HepG2 (cell line): ENCODE measurements around the gene C2orf78. TPM values are rescaled to one million over a fixed set of nuclear protein-coding genes. Genes with fewer than 3 reads are reported as not detected.
A peak's percentile ranks its signal among the peaks of the same experiment; 100 is the strongest.

Experiments
- ATAD3A ChIP-seq: sonication (generic); formaldehyde crosslinking; IDR thresholded peaks from 2 replicates; pipeline ENCODE4 v1.4.0; 2020; ENCODE audit warnings: missing genetic modification reagents
- CBX2 ChIP-seq, 2 experiments: fragments of 200-600 bp in 1 of 2; sonication (generic); formaldehyde crosslinking in 1 of 2; IDR thresholded peaks; 2 replicates each; pipeline versions ENCODE4 v1.7.0 to v1.8.1; 2018 to 2022; ENCODE audit warnings: low read depth in 2 of 2, low read length in 1 of 2, mild to moderate bottlenecking in 1 of 2, missing genetic modification reagents in 1 of 2
- CCDC6 ChIP-seq: sonication (generic); formaldehyde crosslinking; IDR thresholded peaks from 2 replicates; pipeline ENCODE4 v1.8.1; 2022; ENCODE audit warnings: mild to moderate bottlenecking, missing genetic modification reagents, moderate library complexity
- FOXO1 ChIP-seq: sonication (generic); formaldehyde crosslinking; IDR thresholded peaks from 2 replicates; pipeline ENCODE4 v1.4.0; 2020; ENCODE audit warnings: missing genetic modification reagents
- KDM3A ChIP-seq: IDR thresholded peaks from 2 replicates; pipeline ENCODE4 v1.6.1; 2018; ENCODE audit warnings: low read depth, missing compliant biosample characterization
- PCBP1 ChIP-seq: fragments of 200-400 bp; formaldehyde crosslinking; IDR thresholded peaks from 2 replicates; pipeline ENCODE4 v1.6.1; 2017; ENCODE audit warnings: mild to moderate bottlenecking, low read depth, low read length, borderline replicate concordance
- SATB2 ChIP-seq: sonication (generic); formaldehyde crosslinking; IDR thresholded peaks from 2 replicates; pipeline ENCODE4 v1.5.0; 2020; ENCODE audit warnings: missing genetic modification reagents
- SRSF4 ChIP-seq: fragments of 200-400 bp; formaldehyde crosslinking; IDR thresholded peaks from one replicate; pipeline ENCODE4 v1.6.1; 2018; ENCODE audit warnings: mild to moderate bottlenecking, low read depth, low read length, moderate library complexity; ENCODE audit not compliant: poor library complexity, severe bottlenecking
- XBP1 ChIP-seq: sonication (generic); formaldehyde crosslinking; IDR thresholded peaks from 2 replicates; pipeline ENCODE4 v1.5.0; 2020; ENCODE audit warnings: missing genetic modification reagents
- ZNF383 ChIP-seq: sonication (generic); formaldehyde crosslinking; IDR thresholded peaks from 2 replicates; pipeline ENCODE4 v1.4.0; 2020; ENCODE audit warnings: missing genetic modification reagents, mild to moderate bottlenecking, borderline replicate concordance
- ZNF614 ChIP-seq: IDR thresholded peaks from 2 replicates; pipeline ENCODE4 v1.6.1; 2018; ENCODE audit warnings: missing biosample characterization, missing genetic modification reagents, inconsistent platforms, borderline replicate concordance
- ZNF644 ChIP-seq: IDR thresholded peaks from 2 replicates; pipeline ENCODE4 v1.6.1; 2016; ENCODE audit warnings: low read depth
- ZSCAN12 ChIP-seq: sonication (generic); formaldehyde crosslinking; IDR thresholded peaks from 2 replicates; pipeline ENCODE4 v1.9.0; 2021; ENCODE audit warnings: mild to moderate bottlenecking, missing genetic modification reagents
- polyA plus RNA-seq, 8 experiments: library from polyadenylated mRNA; depleted of rRNA in 3 of 8; stranded (reverse) in 7 of 8; unstranded in 1 of 8; fragments of >200 nt; fragmentation: Illumina TruSeq in 4 of 8; extraction: Trizol in 4 of 8; gene quantifications; 2 replicates each; pipeline versions ENCODE4 v1.2.1 to v1.2.3, GENCODE V29; 2011 to 2016; ENCODE audit warnings: low read depth in 4 of 8, missing spikeins in 1 of 8, mixed read lengths in 1 of 8; ENCODE audit not compliant: insufficient read depth in 1 of 8
- total RNA-seq, 5 experiments: library from RNA; depleted of rRNA; stranded (reverse); fragments of >200 nt; fragmentation: Illumina TruSeq; extraction: Trizol; gene quantifications; 2 replicates each; pipeline ENCODE4 v1.2.3, GENCODE V29; 2016; ENCODE audit warnings: low read depth in 1 of 5
- TF ChIP-seq, protein P1 (sequence below): IDR thresholded peaks from 2 replicates; pipeline ENCODE4 v1.4.0; 2020; ENCODE audit warnings: mild to moderate bottlenecking, missing genetic modification reagents
- TF ChIP-seq, protein P2 (sequence below): sonication (generic); formaldehyde crosslinking; IDR thresholded peaks from 2 replicates; pipeline ENCODE4 v1.5.0; 2020; ENCODE audit warnings: missing genetic modification reagents
- TF ChIP-seq, protein P3 (sequence below): sonication (generic); formaldehyde crosslinking; IDR thresholded peaks from 2 replicates; pipeline ENCODE4 v1.5.0; 2020; ENCODE audit warnings: missing genetic modification reagents, mild to moderate bottlenecking, borderline replicate concordance
- TF ChIP-seq, protein P4 (sequence below): IDR thresholded peaks from 2 replicates; pipeline ENCODE4 v1.6.1; 2016; ENCODE audit warnings: missing compliant biosample characterization, missing genetic modification reagents, borderline replicate concordance
- TF ChIP-seq, protein P5 (sequence below): sonication (generic); formaldehyde crosslinking; IDR thresholded peaks from 2 replicates; pipeline ENCODE4 v1.5.0; 2020; ENCODE audit warnings: missing genetic modification reagents

The C2orf78 gene
- total and polyA plus RNA-seq, 2 of the 13 experiments (the other 11 are each of a cell fraction or from before 2014, with no cell fraction given) = not detected

DNA sequence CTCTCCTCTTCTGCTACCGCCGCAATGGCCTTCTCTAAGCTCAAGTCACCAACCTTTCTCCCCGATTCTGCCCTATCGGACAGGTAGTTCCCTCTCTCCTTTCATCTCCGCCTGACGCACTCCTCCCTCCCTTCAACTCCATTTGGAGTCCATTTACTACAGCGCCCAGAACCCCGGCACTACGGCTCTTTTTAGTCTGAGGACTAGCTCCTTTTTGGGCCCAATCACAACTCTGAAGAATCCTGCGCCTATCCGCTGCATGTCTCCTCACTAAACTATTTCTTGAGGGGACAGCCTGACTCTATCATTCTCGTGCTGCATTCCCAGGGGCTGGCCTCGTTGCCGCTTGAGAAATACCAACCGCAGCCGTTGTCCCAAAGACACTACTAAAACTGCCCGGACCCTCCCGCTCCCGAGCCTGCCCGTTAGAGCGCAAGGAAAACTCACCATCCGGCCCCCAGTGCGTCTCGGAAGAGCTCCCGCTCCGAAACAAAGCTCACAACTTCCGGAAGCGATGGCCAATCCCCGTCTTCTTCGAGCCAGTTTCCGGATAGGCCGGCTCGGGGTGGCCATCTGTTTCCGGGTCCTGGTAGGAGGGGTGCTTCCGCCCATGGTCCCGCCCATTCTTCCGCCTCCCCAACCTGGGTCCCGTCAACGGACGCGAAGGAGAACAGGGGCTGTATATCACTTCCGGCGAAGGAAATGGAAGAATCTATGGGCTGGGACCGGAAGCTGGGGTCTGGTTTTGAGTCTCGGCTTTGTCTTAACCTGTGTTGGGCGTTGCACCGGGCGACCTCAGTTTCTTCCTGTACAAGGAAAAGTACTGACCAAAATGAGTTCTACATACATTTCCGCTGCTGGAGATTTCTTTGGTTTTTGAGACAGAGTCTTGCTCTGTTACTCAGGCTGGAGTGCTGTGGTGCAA is 46.9 kb upstream of the C2orf78 start, which contains the start of gene TPRKB (continued):
- TF ChIP-seq, protein P1, sequence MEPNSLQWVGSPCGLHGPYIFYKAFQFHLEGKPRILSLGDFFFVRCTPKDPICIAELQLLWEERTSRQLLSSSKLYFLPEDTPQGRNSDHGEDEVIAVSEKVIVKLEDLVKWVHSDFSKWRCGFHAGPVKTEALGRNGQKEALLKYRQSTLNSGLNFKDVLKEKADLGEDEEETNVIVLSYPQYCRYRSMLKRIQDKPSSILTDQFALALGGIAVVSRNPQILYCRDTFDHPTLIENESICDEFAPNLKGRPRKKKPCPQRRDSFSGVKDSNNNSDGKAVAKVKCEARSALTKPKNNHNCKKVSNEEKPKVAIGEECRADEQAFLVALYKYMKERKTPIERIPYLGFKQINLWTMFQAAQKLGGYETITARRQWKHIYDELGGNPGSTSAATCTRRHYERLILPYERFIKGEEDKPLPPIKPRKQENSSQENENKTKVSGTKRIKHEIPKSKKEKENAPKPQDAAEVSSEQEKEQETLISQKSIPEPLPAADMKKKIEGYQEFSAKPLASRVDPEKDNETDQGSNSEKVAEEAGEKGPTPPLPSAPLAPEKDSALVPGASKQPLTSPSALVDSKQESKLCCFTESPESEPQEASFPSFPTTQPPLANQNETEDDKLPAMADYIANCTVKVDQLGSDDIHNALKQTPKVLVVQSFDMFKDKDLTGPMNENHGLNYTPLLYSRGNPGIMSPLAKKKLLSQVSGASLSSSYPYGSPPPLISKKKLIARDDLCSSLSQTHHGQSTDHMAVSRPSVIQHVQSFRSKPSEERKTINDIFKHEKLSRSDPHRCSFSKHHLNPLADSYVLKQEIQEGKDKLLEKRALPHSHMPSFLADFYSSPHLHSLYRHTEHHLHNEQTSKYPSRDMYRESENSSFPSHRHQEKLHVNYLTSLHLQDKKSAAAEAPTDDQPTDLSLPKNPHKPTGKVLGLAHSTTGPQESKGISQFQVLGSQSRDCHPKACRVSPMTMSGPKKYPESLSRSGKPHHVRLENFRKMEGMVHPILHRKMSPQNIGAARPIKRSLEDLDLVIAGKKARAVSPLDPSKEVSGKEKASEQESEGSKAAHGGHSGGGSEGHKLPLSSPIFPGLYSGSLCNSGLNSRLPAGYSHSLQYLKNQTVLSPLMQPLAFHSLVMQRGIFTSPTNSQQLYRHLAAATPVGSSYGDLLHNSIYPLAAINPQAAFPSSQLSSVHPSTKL (CRISPR knock-in tag) = peak; percentile 85
- TF ChIP-seq ZNF614 (CRISPR knock-in tag) = peak; percentile 92; the same call in 1 of the 2 replicates
- TF ChIP-seq SATB2 (CRISPR knock-in tag) = no peak
- TF ChIP-seq SRSF4 = no peak
- peak; percentile 45; the same call in 1 of the 2 replicates for TF ChIP-seq ZNF383 (CRISPR knock-in tag)
- peak; percentile 65; the same call in 1 of the 2 replicates for TF ChIP-seq FOXO1 (CRISPR knock-in tag)
- TF ChIP-seq ZSCAN12 (CRISPR knock-in tag) = no peak
- TF ChIP-seq, protein P2, sequence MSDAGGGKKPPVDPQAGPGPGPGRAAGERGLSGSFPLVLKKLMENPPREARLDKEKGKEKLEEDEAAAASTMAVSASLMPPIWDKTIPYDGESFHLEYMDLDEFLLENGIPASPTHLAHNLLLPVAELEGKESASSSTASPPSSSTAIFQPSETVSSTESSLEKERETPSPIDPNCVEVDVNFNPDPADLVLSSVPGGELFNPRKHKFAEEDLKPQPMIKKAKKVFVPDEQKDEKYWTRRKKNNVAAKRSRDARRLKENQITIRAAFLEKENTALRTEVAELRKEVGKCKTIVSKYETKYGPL (CRISPR knock-in tag) = no peak
- TF ChIP-seq CBX2 (IDR thresholded peaks at IDR 0.05; ENCODE audit: low read depth, low read length) = no peak
- TF ChIP-seq CBX2 (CRISPR knock-in tag; IDR thresholded peaks at IDR 0.05; ENCODE audit: low read depth) = no peak
- TF ChIP-seq ATAD3A (CRISPR knock-in tag) = no peak
- TF ChIP-seq, protein P3, sequence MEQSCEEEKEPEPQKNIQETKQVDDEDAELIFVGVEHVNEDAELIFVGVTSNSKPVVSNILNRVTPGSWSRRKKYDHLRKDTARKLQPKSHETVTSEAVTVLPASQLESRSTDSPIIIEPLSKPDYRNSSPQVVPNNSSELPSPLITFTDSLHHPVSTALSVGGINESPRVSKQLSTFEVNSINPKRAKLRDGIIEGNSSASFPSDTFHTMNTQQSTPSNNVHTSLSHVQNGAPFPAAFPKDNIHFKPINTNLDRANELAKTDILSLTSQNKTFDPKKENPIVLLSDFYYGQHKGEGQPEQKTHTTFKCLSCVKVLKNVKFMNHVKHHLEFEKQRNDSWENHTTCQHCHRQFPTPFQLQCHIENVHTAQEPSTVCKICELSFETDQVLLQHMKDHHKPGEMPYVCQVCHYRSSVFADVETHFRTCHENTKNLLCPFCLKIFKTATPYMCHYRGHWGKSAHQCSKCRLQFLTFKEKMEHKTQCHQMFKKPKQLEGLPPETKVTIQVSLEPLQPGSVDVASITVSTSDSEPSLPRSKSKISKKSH (CRISPR knock-in tag) = peak; percentile 42; the same call in 1 of the 2 replicates
- TF ChIP-seq, protein P4, sequence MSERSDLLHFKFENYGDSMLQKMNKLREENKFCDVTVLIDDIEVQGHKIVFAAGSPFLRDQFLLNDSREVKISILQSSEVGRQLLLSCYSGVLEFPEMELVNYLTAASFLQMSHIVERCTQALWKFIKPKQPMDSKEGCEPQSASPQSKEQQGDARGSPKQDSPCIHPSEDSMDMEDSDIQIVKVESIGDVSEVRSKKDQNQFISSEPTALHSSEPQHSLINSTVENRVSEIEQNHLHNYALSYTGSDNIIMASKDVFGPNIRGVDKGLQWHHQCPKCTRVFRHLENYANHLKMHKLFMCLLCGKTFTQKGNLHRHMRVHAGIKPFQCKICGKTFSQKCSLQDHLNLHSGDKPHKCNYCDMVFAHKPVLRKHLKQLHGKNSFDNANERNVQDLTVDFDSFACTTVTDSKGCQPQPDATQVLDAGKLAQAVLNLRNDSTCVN (CRISPR knock-in tag) = no peak
- TF ChIP-seq, protein P5, sequence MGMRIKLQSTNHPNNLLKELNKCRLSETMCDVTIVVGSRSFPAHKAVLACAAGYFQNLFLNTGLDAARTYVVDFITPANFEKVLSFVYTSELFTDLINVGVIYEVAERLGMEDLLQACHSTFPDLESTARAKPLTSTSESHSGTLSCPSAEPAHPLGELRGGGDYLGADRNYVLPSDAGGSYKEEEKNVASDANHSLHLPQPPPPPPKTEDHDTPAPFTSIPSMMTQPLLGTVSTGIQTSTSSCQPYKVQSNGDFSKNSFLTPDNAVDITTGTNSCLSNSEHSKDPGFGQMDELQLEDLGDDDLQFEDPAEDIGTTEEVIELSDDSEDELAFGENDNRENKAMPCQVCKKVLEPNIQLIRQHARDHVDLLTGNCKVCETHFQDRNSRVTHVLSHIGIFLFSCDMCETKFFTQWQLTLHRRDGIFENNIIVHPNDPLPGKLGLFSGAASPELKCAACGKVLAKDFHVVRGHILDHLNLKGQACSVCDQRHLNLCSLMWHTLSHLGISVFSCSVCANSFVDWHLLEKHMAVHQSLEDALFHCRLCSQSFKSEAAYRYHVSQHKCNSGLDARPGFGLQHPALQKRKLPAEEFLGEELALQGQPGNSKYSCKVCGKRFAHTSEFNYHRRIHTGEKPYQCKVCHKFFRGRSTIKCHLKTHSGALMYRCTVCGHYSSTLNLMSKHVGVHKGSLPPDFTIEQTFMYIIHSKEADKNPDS (CRISPR knock-in tag) = no peak
- TF ChIP-seq ZNF644 = peak; percentile 97
- peak; percentile 88; the same call in 1 of the 2 replicates for TF ChIP-seq KDM3A (CRISPR knock-in tag)
- peak; percentile 80 for TF ChIP-seq CCDC6 (CRISPR knock-in tag)
- no peak for TF ChIP-seq XBP1
- peak; percentile 89; the same call in 1 of the 2 replicates for TF ChIP-seq PCBP1
